ENCODE data around the gene PHF23. TPM values are rescaled to one million over a fixed set of nuclear protein-coding genes. Genes with fewer than 3 reads are reported as not detected.

PHF23 gene
- total RNA-seq, 3 donors from 2014 or later: 22.1 to 40.4 (median 37.7) TPM

GRCh38 chr17:7238420-7239090, 702 bp downstream of the PHF23 start:
- intact Hi-C loops (cut with DNase I; ENCODE audit: low total_unique reads): no loop called here
- Histone ChIP-seq H3K9me3 (no peaks in the 10 kb centered on the region), H3K4me3 (peak overlapping the region; percentile 85 to 99 (median 89)), H3K36me3 (no peaks in the 10 kb centered on the region), H3K27me3 (no peaks in the 10 kb centered on the region), H3K4me1 (peaks cover 4 to 26% of the 10 kb centered on the region in 2 donors), H3K27ac (peak overlapping the region; percentile 97 to 100)
- no peak for DNase-seq (ENCODE audit: low spot score in 2 of 2)
- no peak for TF ChIP-seq POLR2AphosphoS5 (IDR thresholded peaks at IDR 0.05)
- no peak for TF ChIP-seq CTCF (IDR thresholded peaks at IDR 0.05)
- TF ChIP-seq POLR2A (IDR thresholded peaks at IDR 0.05): no peak

- Histone ChIP-seq H3K4me1 (peaks cover 4 to 26% of the 10 kb centered on the region in 2 donors), H3K4me3 (peak overlapping the region; percentile 85 to 99 (median 89)), H3K36me3 (no peaks in the 10 kb centered on the region), H3K27ac (peak overlapping the region; percentile 97 to 100), H3K9me3 (no peaks in the 10 kb centered on the region), H3K27me3 (no peaks in the 10 kb centered on the region)
- TF ChIP-seq POLR2A (IDR thresholded peaks at IDR 0.05) (no peak), POLR2AphosphoS5 (IDR thresholded peaks at IDR 0.05) (peak in 1 of 3 donors; percentile 23)
- DNase-seq (ENCODE audit: low spot score in 2 of 2): peak in 1 of 2 donors; percentile 71
- intact Hi-C loops (cut with DNase I; ENCODE audit: low total_unique reads): no loop called here
Measured at GRCh38 chr17:7237761-7238419, 1.4 kb downstream of the PHF23 start.

- Histone ChIP-seq H3K36me3 (no peaks in the 10 kb centered on the region), H3K4me3 (peak overlapping the region; percentile 85 to 99 (median 89)), H3K27ac (peak overlapping the region; percentile 97 to 100), H3K27me3 (no peaks in the 10 kb centered on the region), H3K4me1 (peaks cover 4 to 26% of the 10 kb centered on the region in 2 donors), H3K9me3 (no peaks in the 10 kb centered on the region)
- intact Hi-C loops (cut with DNase I; ENCODE audit: low total_unique reads): no loop called here
- DNase-seq (ENCODE audit: low spot score in 2 of 2): no peak
- TF ChIP-seq POLR2A (IDR thresholded peaks at IDR 0.05) (no peak), POLR2AphosphoS5 (IDR thresholded peaks at IDR 0.05) (no peak), CTCF (IDR thresholded peaks at IDR 0.05) (no peak)
Measured at GRCh38 chr17:7237266-7237760, 1.9 kb downstream of the PHF23 start.

- Histone ChIP-seq H3K4me1 (peaks cover 4 to 29% of the 10 kb centered on the region in 2 donors), H3K4me3 (no peak overlapping the region), H3K9me3 (no peaks in the 10 kb centered on the region), H3K36me3 (no peaks in the 10 kb centered on the region), H3K27me3 (no peaks in the 10 kb centered on the region), H3K27ac (peak overlapping the region; percentile 93 to 97)
- no peak for DNase-seq (ENCODE audit: low spot score in 2 of 2)
- intact Hi-C loops (cut with DNase I; ENCODE audit: low total_unique reads): no loop called here
- TF ChIP-seq POLR2AphosphoS5 (IDR thresholded peaks at IDR 0.05) (no peak), POLR2A (IDR thresholded peaks at IDR 0.05) (no peak), CTCF (IDR thresholded peaks at IDR 0.05) (no peak)
Measured at GRCh38 chr17:7236808-7237207, 2.4 kb downstream of the PHF23 start.

GRCh38 chr17:7235693-7236665, 3.3 kb downstream of the PHF23 start:
- Histone ChIP-seq H3K27ac (peak overlapping the region; percentile 15 to 93), H3K4me1 (peaks cover 0 to 24% of the 10 kb centered on the region in 2 donors)

More at GRCh38 chr17:7235693-7236665, 3.3 kb downstream of the PHF23 start:
- H3K27me3 ChIP-seq: no peaks in the 10 kb centered on the region
- intact Hi-C loops (cut with DNase I; ENCODE audit: low total_unique reads): no loop called here
- H3K4me3 ChIP-seq: no peak overlapping the region
- no peaks in the 10 kb centered on the region for H3K36me3 ChIP-seq
- TF ChIP-seq POLR2A (IDR thresholded peaks at IDR 0.05) (no peak), CTCF (IDR thresholded peaks at IDR 0.05) (no peak), POLR2AphosphoS5 (IDR thresholded peaks at IDR 0.05) (no peak)
- DNase-seq (ENCODE audit: low spot score in 2 of 2): no peak
- no peaks in the 10 kb centered on the region for H3K9me3 ChIP-seq
